HepG2 (cell line): ENCODE data around the gene DYNC2I2. TPM values are rescaled to one million over a fixed set of nuclear protein-coding genes. Genes with fewer than 3 reads are reported as not detected.

Source experiments
- ATAC-seq: fragments of 200-7000 bp; cut with Tn5 transposase; 3 replicates; pipeline ENCODE4 v1.9.1; 2020; ENCODE audit warnings: mild to moderate bottlenecking, moderate library complexity
- BruUV-seq: library from RNA; stranded (reverse); fragments of 400-500 nt; replicated peaks from 2 replicates; lab custom pipeline; 2021; lab: Mats Ljungman, UMichigan
- CTCF ChIA-PET: fragments of 300-600 bp; formaldehyde crosslinking; extraction: SDS; loops from one replicate; lab custom pipeline; 2021; ENCODE audit warnings: low total read pairs, inconsistent platforms, low intra/inter-chr PET ratio; lab: Yijun Ruan, JAX
- POLR2A ChIA-PET: fragments of 350-600 bp; sonication (Branson Sonifier 250); formaldehyde crosslinking; loops from one replicate; lab custom pipeline; 2020; ENCODE audit warnings: antibody characterized with exemption, inconsistent platforms; lab: Yijun Ruan, JAX
- DNase-seq: peaks from one replicate; pipeline ENCODE4 v3.0.0-alpha.2; 2015; ENCODE audit warnings: low spot score
- FAIRE-seq: peaks from 3 replicates; lab custom pipeline; 2011; peaks lifted over from hg19 to GRCh38; lab: Jason Lieb, UNC
- H2AFZ ChIP-seq: one replicate; pipeline ENCODE4 v1.6.1; 2011; ENCODE audit warnings: low read length, inconsistent platforms
- H3K27ac ChIP-seq: fragments of 300-600 bp; 3 replicates; pipeline ENCODE4 v1.8.0; 2011; ENCODE audit warnings: mixed run types, mild to moderate bottlenecking, mixed read lengths, low read length, inconsistent platforms; ENCODE audit not compliant: insufficient read depth; ENCODE audit errors: extremely low read length
- H3K27me3 ChIP-seq, 2 experiments: fragments of 200-600 bp in 1 of 2; 2 replicates in 1 of 2; 3 replicates in 1 of 2; pipeline versions ENCODE4 v1.6.0 to v1.8.0; 2011; ENCODE audit warnings: low read length in 2 of 2, mild to moderate bottlenecking in 2 of 2, moderate library complexity in 2 of 2, inconsistent platforms in 1 of 2; ENCODE audit not compliant: insufficient read depth in 2 of 2, control insufficient read depth in 1 of 2
- H3K36me3 ChIP-seq, 2 experiments: fragments of 200-600 bp in 1 of 2; replicated peaks in 1 of 2; 2 replicates in 1 of 2; 3 replicates in 1 of 2; pipeline versions ENCODE4 v1.5.1 to v1.8.0; 2011; ENCODE audit warnings: low read length in 2 of 2, inconsistent platforms in 1 of 2; ENCODE audit not compliant: insufficient read depth in 2 of 2, control insufficient read depth in 1 of 2
- H3K4me1 ChIP-seq: 2 replicates; pipeline ENCODE4 v1.5.1; 2012; ENCODE audit warnings: low read length, inconsistent platforms; ENCODE audit not compliant: insufficient read depth
- H3K4me2 ChIP-seq: 2 replicates; pipeline ENCODE4 v1.6.0; 2011; ENCODE audit warnings: low read depth, low read length, inconsistent platforms
- H3K4me3 ChIP-seq, 3 experiments: fragments of 200-600 bp in 1 of 3; sonication (generic), shearing (Covaris generic) in 1 of 3; replicated peaks in 1 of 3; 2 replicates each; pipeline ENCODE4 v1.5.1; 2011 to 2016; ENCODE audit warnings: low read length in 3 of 3, inconsistent platforms in 2 of 3, low read depth in 2 of 3, mild to moderate bottlenecking in 2 of 3, control low read depth in 1 of 3, mixed read lengths in 1 of 3; ENCODE audit not compliant: insufficient read depth in 1 of 3
- H3K79me2 ChIP-seq: one replicate; pipeline ENCODE4 v1.6.1; 2011; ENCODE audit warnings: low read length, inconsistent platforms; ENCODE audit not compliant: insufficient read depth
- H3K9ac ChIP-seq: 2 replicates; pipeline ENCODE4 v1.6.0; 2011; ENCODE audit warnings: mild to moderate bottlenecking, low read depth, low read length, inconsistent platforms; ENCODE audit not compliant: insufficient read depth
- H3K9me3 ChIP-seq: 2 replicates; pipeline ENCODE4 v1.5.1; 2012; ENCODE audit warnings: mild to moderate bottlenecking, low read length
- H4K20me1 ChIP-seq: 2 replicates; pipeline ENCODE4 v1.6.0; 2011; ENCODE audit warnings: inconsistent platforms, mild to moderate bottlenecking, low read length, moderate library complexity; ENCODE audit not compliant: insufficient read depth
- ATF7 ChIP-seq, 2 experiments: fragments of 450-650 bp in 1 of 2; sonication (generic) in 1 of 2; formaldehyde crosslinking in 1 of 2; IDR thresholded peaks; 2 replicates each; pipeline versions ENCODE4 v1.4.0 to v1.6.1; 2016 to 2020; ENCODE audit warnings: antibody characterized with exemption in 1 of 2, mild to moderate bottlenecking in 1 of 2, missing genetic modification reagents in 1 of 2
- CCAR2 ChIP-seq: fragments of 200-400 bp; formaldehyde crosslinking; optimal IDR thresholded peaks from 2 replicates; pipeline ENCODE3; 2018; ENCODE audit warnings: low read depth, mild to moderate bottlenecking, low read length, moderate library complexity
- DR1 ChIP-seq: sonication (generic); formaldehyde crosslinking; IDR thresholded peaks from 2 replicates; pipeline ENCODE4 v1.8.0; 2021; ENCODE audit warnings: mild to moderate bottlenecking, missing genetic modification reagents, inconsistent platforms
- E2F1 ChIP-seq: sonication (generic); formaldehyde crosslinking; IDR thresholded peaks from 2 replicates; pipeline ENCODE4 v1.5.0; 2020; ENCODE audit warnings: missing genetic modification reagents
- FOXC1 ChIP-seq: sonication (generic); formaldehyde crosslinking; IDR thresholded peaks from 2 replicates; pipeline ENCODE4 v1.8.0; 2022; ENCODE audit warnings: mild to moderate bottlenecking, missing genetic modification reagents, borderline replicate concordance
- KLF9 ChIP-seq: IDR thresholded peaks from 2 replicates; pipeline ENCODE4 v1.6.1; 2016; ENCODE audit warnings: low read depth
- MXI1 ChIP-seq: IDR thresholded peaks from 3 replicates; pipeline ENCODE4 v1.6.1; 2012; ENCODE audit warnings: low read depth, low read length, inconsistent platforms, borderline replicate concordance
- NFAT5 ChIP-seq: sonication (generic); formaldehyde crosslinking; IDR thresholded peaks from 2 replicates; pipeline ENCODE4 v1.4.0; 2020; ENCODE audit warnings: missing genetic modification reagents
- NFKBIZ ChIP-seq: IDR thresholded peaks from 2 replicates; pipeline ENCODE4 v1.6.1; 2018; ENCODE audit warnings: missing genetic modification reagents, missing compliant biosample characterization
- PRMT3 ChIP-seq: sonication (generic); formaldehyde crosslinking; IDR thresholded peaks from 2 replicates; pipeline ENCODE4 v1.8.1; 2022; ENCODE audit warnings: low read depth, mild to moderate bottlenecking, moderate library complexity, missing genetic modification reagents, borderline replicate concordance
- PTBP1 ChIP-seq: fragments of 200-400 bp; formaldehyde crosslinking; IDR thresholded peaks from 2 replicates; pipeline ENCODE4 v1.6.1; 2018; ENCODE audit warnings: low read length, low read depth; ENCODE audit not compliant: poor library complexity, severe bottlenecking
- ZGPAT ChIP-seq: IDR thresholded peaks from 2 replicates; pipeline ENCODE4 v1.6.1; 2016; ENCODE audit warnings: mild to moderate bottlenecking
- ZNF383 ChIP-seq: sonication (generic); formaldehyde crosslinking; IDR thresholded peaks from 2 replicates; pipeline ENCODE4 v1.4.0; 2020; ENCODE audit warnings: missing genetic modification reagents, mild to moderate bottlenecking, borderline replicate concordance
- ZNF550 ChIP-seq: sonication (generic); formaldehyde crosslinking; IDR thresholded peaks from 2 replicates; pipeline ENCODE4 v1.4.0; 2020; ENCODE audit warnings: mild to moderate bottlenecking, missing genetic modification reagents, borderline replicate concordance
- ZNF782 ChIP-seq: sonication (generic); formaldehyde crosslinking; IDR thresholded peaks from 2 replicates; pipeline ENCODE4 v1.4.0; 2020; ENCODE audit warnings: missing genetic modification reagents, mild to moderate bottlenecking, borderline replicate concordance
- ZNF816 ChIP-seq: sonication (generic); formaldehyde crosslinking; IDR thresholded peaks from 2 replicates; pipeline ENCODE4 v1.8.0; 2022; ENCODE audit warnings: missing genetic modification reagents, mild to moderate bottlenecking, borderline replicate concordance
- WGBS: methylation state at CpG from one replicate; pipeline ENCODE4 v1.1.6; 2017; ENCODE audit warnings: low lambda C conversion rate; 5-methylcytosine and 5-hydroxymethylcytosine counted together
- in situ Hi-C: cut with HindIII; loops from 2 replicates; pipeline ENCODE4 v1.10.0; 2017; ENCODE audit warnings: low pct_unique_long_range_greater_than_20kb; ENCODE audit not compliant: extremely low pct_ligation_motif_present
- intact Hi-C: fragments of 100-400 bp; cut with micrococcal nuclease; formaldehyde crosslinking; loops from one replicate; pipeline ENCODE4 v1.10.0; 2022; ENCODE audit not compliant: unreplicated experiment
- polyA plus RNA-seq, 8 experiments: library from polyadenylated mRNA; depleted of rRNA in 3 of 8; stranded (reverse) in 7 of 8; unstranded in 1 of 8; fragments of >200 nt; fragmentation: Illumina TruSeq in 4 of 8; extraction: Trizol in 4 of 8; gene quantifications; 2 replicates each; pipeline versions ENCODE4 v1.2.1 to v1.2.3, GENCODE V29; 2011 to 2016; ENCODE audit warnings: low read depth in 4 of 8, missing spikeins in 1 of 8, mixed read lengths in 1 of 8; ENCODE audit not compliant: insufficient read depth in 1 of 8
- total RNA-seq, 5 experiments: library from RNA; depleted of rRNA; stranded (reverse); fragments of >200 nt; fragmentation: Illumina TruSeq; extraction: Trizol; gene quantifications; 2 replicates each; pipeline ENCODE4 v1.2.3, GENCODE V29; 2016; ENCODE audit warnings: low read depth in 1 of 5

Gene DYNC2I2
- total and polyA plus RNA-seq, 2 of the 13 experiments (the other 11 are each of a cell fraction or from before 2014, with no cell fraction given) = 13.7 to 40.2 TPM

DNA sequence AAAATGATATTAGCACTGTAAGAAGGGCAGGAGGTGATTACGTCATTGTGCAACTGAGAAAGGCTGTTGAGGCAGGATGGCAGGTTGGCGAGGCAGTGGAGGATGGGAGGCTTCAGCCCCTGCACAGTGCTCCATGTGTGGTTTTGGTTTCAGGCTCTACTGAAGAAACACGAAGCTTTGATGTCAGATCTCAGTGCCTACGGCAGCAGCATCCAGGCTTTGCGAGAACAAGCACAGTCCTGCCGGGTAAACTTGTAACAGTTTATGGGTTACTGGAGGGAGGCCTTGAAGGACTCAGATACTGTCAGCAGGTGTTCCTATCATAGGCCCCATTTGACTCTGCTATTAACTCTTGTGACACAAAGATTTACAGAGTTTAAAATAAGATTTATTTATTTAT lies 69.2 kb downstream of the DYNC2I2 start:
- Histone ChIP-seq H3K9ac (no peak overlapping the region), H3K9me3 (no peaks in the 10 kb centered on the region), H3K36me3 (peaks cover 35 to 74% of the 10 kb centered on the region in 2 experiments), H3K27me3 (no peaks in the 10 kb centered on the region), H3K4me3 (no peak overlapping the region), H3K4me1 (no peaks in the 10 kb centered on the region), H4K20me1 (no peaks in the 10 kb centered on the region), H3K79me2 (no peaks in the 10 kb centered on the region), H2AFZ (no peak overlapping the region), H3K4me2 (no peak overlapping the region), H3K27ac (no peak overlapping the region)
- BruUV-seq = no TSS peak
- in situ Hi-C loops (no loop called here), intact Hi-C loops (no loop called here)
- ChIA-PET CTCF (no interaction called here), POLR2A (no interaction called here)
- DNase-seq (no peak), ATAC-seq (no peak), FAIRE-seq (no peak)
- TF ChIP-seq KLF9 (CRISPR knock-in tag) = no peak
- no peak for TF ChIP-seq ATF7 (IDR thresholded peaks at IDR 0.05)
- no peak for TF ChIP-seq ATF7 (CRISPR knock-in tag; IDR thresholded peaks at IDR 0.05)
- no peak for TF ChIP-seq ZGPAT (CRISPR knock-in tag)
- no peak for TF ChIP-seq ZNF816 (CRISPR knock-in tag)
- no peak for TF ChIP-seq E2F1 (CRISPR knock-in tag)
- no peak for TF ChIP-seq ZNF782
- TF ChIP-seq ZNF383 (CRISPR knock-in tag) = no peak
- no peak for TF ChIP-seq ZNF550 (CRISPR knock-in tag)
- TF ChIP-seq CCAR2 = no peak
- TF ChIP-seq NFAT5 (CRISPR knock-in tag) = no peak
- TF ChIP-seq MXI1 = no peak
- no peak for TF ChIP-seq PRMT3 (CRISPR knock-in tag)
- no peak for TF ChIP-seq FOXC1 (CRISPR knock-in tag)
- no peak for TF ChIP-seq NFKBIZ (CRISPR knock-in tag)
- TF ChIP-seq DR1 (CRISPR knock-in tag) = no peak
- TF ChIP-seq PTBP1 = no peak
- WGBS = 79% methylated on average over 5 of the region's 6 CpGs
